NCI-H510A (cell line): Measurements from ENCODE around the gene PSMB4.

Experiments
- DNase-seq: peaks from one replicate; lab custom pipeline; 2025; lab: John Stamatoyannopoulos, UW

PSMB4 gene

DNA sequence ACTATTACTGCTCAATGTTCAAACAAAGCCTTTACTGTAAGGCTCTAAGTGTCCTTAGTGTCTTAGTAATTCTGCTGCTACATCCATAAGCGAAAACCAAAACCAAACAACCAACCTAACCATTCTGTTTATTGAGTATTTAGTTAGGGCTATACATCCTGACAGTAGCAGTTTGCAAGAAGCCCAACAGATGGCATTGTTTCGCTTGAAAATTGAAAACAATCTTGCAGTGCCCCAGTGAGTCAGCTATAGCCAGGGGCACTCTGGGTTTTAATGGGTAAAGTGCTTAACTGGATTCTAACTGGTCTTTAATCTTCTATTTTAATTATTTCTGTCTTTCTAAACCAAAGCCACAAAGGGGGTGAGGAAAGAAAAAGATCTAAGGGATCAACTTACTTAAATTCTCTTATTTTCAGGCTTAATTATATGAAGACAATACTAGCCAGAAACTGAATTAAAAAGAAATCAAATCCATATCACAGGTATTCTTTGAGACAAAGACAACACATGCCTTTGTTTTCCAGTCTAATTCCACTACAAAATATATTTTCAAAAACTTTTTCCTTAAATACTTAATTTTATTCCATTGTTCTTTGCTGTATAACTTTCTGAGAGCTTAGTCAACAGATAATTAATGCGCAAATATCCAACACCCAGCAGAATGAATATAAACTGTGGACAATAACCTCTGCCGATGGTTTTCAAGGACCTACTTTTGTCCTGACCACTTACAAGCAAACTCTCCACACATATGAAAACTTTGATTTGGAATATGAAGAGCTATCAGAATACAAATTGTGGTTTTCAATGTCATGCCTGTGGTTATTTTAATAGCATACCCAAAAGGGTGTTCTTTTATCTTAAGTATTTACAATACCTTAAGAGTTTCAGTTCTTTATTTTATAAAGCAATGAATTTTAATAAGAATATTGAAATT, 44.7 kb downstream of the PSMB4 start:
- DNase-seq, result peak; percentile 22

DNA sequence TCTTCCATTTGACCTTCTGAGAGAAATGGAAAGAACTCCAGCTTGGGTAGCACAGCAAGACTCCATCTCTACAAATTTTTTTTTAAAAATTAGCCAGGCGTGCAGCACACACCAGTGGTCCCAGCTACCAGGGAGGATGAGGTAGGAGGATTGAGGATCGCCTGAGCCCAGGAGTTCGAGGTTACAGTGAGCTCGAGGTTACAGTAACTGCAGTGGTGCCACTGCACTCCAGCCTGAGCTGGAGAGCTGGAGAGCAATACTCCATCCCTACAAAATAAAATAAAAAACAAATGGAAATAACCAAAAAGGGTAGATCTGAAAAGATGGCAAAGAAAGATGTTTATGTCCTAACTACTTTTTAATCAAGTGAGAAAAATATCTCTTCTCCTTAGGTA, 45.4 kb downstream of the PSMB4 start:
- no peak for DNase-seq

GRCh38 chr1:151447696-151448095, 48.3 kb downstream of the PSMB4 start:
- DNase-seq, result no peak
